Neural crest cell (in vitro differentiated cells): ENCODE results near the gene KIAA1191. TPM values are rescaled to one million over a fixed set of nuclear protein-coding genes. Genes with fewer than 3 reads are reported as not detected.

Experiments
- DNase-seq: peaks from one replicate; pipeline ENCODE4 v3.0.0; 2021; ENCODE audit warnings: low read depth, mixed read lengths, low spot score
- H3K27ac Mint-ChIP-seq: one replicate; pipeline ENCODE4 v1.8.0; 2021; ENCODE audit warnings: mild to moderate bottlenecking, mixed read lengths; ENCODE audit not compliant: unreplicated experiment
- H3K27me3 Mint-ChIP-seq: 2 replicates; pipeline ENCODE4 v1.8.0; 2021; ENCODE audit warnings: low read depth, mild to moderate bottlenecking, mixed read lengths
- H3K36me3 Mint-ChIP-seq: 2 replicates; pipeline ENCODE4 v1.8.0; 2021; ENCODE audit warnings: low read depth, mild to moderate bottlenecking, mixed read lengths
- H3K4me1 Mint-ChIP-seq: 2 replicates; pipeline ENCODE4 v1.8.0; 2021; ENCODE audit warnings: mixed read lengths
- H3K4me3 Mint-ChIP-seq: one replicate; pipeline ENCODE4 v1.8.0; 2021; ENCODE audit warnings: mild to moderate bottlenecking, mixed read lengths
- H3K9me3 Mint-ChIP-seq: 2 replicates; pipeline ENCODE4 v1.8.0; 2021; ENCODE audit warnings: mixed read lengths
- total RNA-seq: library from RNA; stranded (reverse); gene quantifications from 2 replicates; pipeline ENCODE4 v1.2.1, GENCODE V29; 2021
- TF ChIP-seq, protein P1 (sequence below): fragments of 200-600 bp; sonication (generic); conservative IDR thresholded peaks from 2 replicates; pipeline ENCODE4 v1.5.0; 2021; ENCODE audit warnings: antibody characterized with exemption, mild to moderate bottlenecking

Gene KIAA1191
- total RNA-seq, 1 donor from 2014 or later = 112 TPM

DNA sequence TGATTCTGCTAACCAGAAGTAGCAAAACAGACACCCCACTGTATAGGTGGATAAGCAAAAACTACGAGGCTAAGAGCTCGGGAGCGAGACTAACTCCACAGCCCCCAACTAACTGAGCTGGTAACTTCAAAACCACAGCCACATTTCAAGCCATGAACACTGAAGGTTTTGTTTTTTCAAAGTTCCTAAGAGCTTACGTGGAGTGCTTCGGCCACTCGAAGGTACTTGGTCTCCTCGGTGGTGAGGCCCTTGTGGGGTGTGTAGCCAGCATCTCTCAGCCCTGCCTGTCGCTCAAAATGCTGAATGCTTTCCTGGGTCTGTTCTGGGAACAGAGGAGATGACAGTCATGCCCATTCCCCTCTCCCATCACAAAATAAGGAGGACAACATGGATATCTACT lies 11.1 kb downstream of the KIAA1191 start:
- Mint-ChIP-seq H3K4me1 (no peaks in the 10 kb centered on the region), H3K4me3 (no peak overlapping the region), H3K36me3 (peaks cover 21% of the 10 kb centered on the region), H3K9me3 (no peaks in the 10 kb centered on the region), H3K27me3 (no peaks in the 10 kb centered on the region), H3K27ac (no peak overlapping the region)
- TF ChIP-seq, protein P1, sequence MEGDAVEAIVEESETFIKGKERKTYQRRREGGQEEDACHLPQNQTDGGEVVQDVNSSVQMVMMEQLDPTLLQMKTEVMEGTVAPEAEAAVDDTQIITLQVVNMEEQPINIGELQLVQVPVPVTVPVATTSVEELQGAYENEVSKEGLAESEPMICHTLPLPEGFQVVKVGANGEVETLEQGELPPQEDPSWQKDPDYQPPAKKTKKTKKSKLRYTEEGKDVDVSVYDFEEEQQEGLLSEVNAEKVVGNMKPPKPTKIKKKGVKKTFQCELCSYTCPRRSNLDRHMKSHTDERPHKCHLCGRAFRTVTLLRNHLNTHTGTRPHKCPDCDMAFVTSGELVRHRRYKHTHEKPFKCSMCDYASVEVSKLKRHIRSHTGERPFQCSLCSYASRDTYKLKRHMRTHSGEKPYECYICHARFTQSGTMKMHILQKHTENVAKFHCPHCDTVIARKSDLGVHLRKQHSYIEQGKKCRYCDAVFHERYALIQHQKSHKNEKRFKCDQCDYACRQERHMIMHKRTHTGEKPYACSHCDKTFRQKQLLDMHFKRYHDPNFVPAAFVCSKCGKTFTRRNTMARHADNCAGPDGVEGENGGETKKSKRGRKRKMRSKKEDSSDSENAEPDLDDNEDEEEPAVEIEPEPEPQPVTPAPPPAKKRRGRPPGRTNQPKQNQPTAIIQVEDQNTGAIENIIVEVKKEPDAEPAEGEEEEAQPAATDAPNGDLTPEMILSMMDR = no peak
- DNase-seq = no peak

GRCh38 chr5:176342766-176343458 lies 18.7 kb downstream of the KIAA1191 start:
- no peak overlapping the region for H3K27ac Mint-ChIP-seq
- DNase-seq = no peak
- no peaks in the 10 kb centered on the region for H3K27me3 Mint-ChIP-seq
- H3K9me3 Mint-ChIP-seq = no peaks in the 10 kb centered on the region
- no peak overlapping the region for H3K4me3 Mint-ChIP-seq
- TF ChIP-seq, protein P1 = no peak
- H3K4me1 Mint-ChIP-seq = no peaks in the 10 kb centered on the region
- peaks cover 25% of the 10 kb centered on the region for H3K36me3 Mint-ChIP-seq

- no peaks in the 10 kb centered on the region for H3K27me3 Mint-ChIP-seq
- H3K4me3 Mint-ChIP-seq = no peak overlapping the region
- H3K36me3 Mint-ChIP-seq = peaks cover 23% of the 10 kb centered on the region
- H3K4me1 Mint-ChIP-seq = no peaks in the 10 kb centered on the region
- H3K27ac Mint-ChIP-seq = no peak overlapping the region
- no peaks in the 10 kb centered on the region for H3K9me3 Mint-ChIP-seq
- no peak for DNase-seq
- TF ChIP-seq, protein P1 = no peak
These were observed 19.4 kb downstream of the KIAA1191 start for GRCh38 chr5:176342158-176342483.

- TF ChIP-seq, protein P1 = no peak
- peaks cover 23% of the 10 kb centered on the region for H3K36me3 Mint-ChIP-seq
- H3K27ac Mint-ChIP-seq = no peak overlapping the region
- no peaks in the 10 kb centered on the region for H3K9me3 Mint-ChIP-seq
- no peaks in the 10 kb centered on the region for H3K27me3 Mint-ChIP-seq
- no peaks in the 10 kb centered on the region for H3K4me1 Mint-ChIP-seq
- H3K4me3 Mint-ChIP-seq = no peak overlapping the region
- no peak for DNase-seq
These were observed 20.0 kb downstream of the KIAA1191 start for GRCh38 chr5:176341325-176342157.

DNA sequence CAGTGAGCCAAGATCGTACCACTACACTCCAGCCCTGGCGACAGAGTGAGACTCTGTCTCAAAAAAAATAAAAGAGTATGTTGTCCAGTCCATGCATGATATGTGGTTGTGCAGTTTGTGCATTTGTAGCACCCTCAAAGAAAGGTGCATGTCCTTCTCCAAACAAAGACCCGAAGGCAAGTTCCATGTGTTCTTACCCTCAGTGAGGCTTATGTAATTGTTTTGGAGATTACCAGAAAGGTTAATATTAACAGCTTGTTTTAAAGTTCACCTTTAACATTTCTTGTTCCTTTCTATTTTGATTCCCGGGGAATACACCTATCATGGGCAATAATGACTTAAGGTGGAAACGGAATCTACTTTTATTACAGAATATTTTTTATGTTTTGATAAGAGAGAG lies 22.3 kb downstream of the KIAA1191 start:
- Mint-ChIP-seq H3K36me3 (peaks cover 23% of the 10 kb centered on the region), H3K4me3 (no peak overlapping the region), H3K27ac (no peak overlapping the region), H3K4me1 (no peaks in the 10 kb centered on the region), H3K9me3 (no peaks in the 10 kb centered on the region), H3K27me3 (no peaks in the 10 kb centered on the region)
- no peak for DNase-seq
- TF ChIP-seq, protein P1 = no peak
